SKM-1 treated with dmso at 0.1 percent for 144 hours (cell line): ENCODE measurements around the gene ZNF624.
"Not testable (repeated sequence)": the region's sequence is repeated elsewhere in the genome, so short reads cannot be mapped to it uniquely, and the experiment has no call there.

Source experiments
- DNase-seq: peaks from one replicate; lab custom pipeline; 2025; ENCODE audit not compliant: unreplicated experiment; lab: John Stamatoyannopoulos, UW

ZNF624 gene

GRCh38 chr17:16653367-16654041 is at the start of gene ZNF624:
ZNF624 (minus strand) TSS chr17:16653850.
- DNase-seq, result peak; percentile 79

- not testable (repeated sequence) for DNase-seq
Measured at GRCh38 chr17:16697603-16698002, 44.0 kb upstream of the ZNF624 start.

GRCh38 chr17:16690447-16690846 is 36.8 kb upstream of the ZNF624 start:
- not testable (repeated sequence) for DNase-seq

GRCh38 chr17:16689731-16690281 is 36.2 kb upstream of the ZNF624 start, which contains the start of gene CCDC144A:
CCDC144A (plus strand) TSS chr17:16690241; CDS start chr17:16690401, 160 bp downstream.
- peak; percentile 22 for DNase-seq

- DNase-seq, result not testable (repeated sequence)
Measured at GRCh38 chr17:16687151-16687550, 33.5 kb upstream of the ZNF624 start.

GRCh38 chr17:16686019-16686418 is 32.4 kb upstream of the ZNF624 start:
- DNase-seq, result not testable (repeated sequence)

GRCh38 chr17:16683290-16684138 is 29.9 kb upstream of the ZNF624 start:
- DNase-seq, result not testable (repeated sequence)

- DNase-seq, result no peak
Measured at GRCh38 chr17:16676676-16677268, 23.1 kb upstream of the ZNF624 start.

- DNase-seq, result not testable (repeated sequence)
Measured at GRCh38 chr17:16666907-16667636, 13.4 kb upstream of the ZNF624 start.

- not testable (repeated sequence) for DNase-seq
Measured at GRCh38 chr17:16666553-16666906, 12.9 kb upstream of the ZNF624 start.

- DNase-seq, result no peak
Measured at GRCh38 chr17:16662936-16663335, 9.3 kb upstream of the ZNF624 start.

- DNase-seq, result no peak
Measured at GRCh38 chr17:16661217-16661616, 7.6 kb upstream of the ZNF624 start.

GRCh38 chr17:16652847-16653366 is 743 bp downstream of the ZNF624 start:
- DNase-seq, result no peak

- no peak for DNase-seq
Measured at GRCh38 chr17:16652252-16652651, 1.4 kb downstream of the ZNF624 start.

- no peak for DNase-seq
Measured at GRCh38 chr17:16649585-16649984, 4.1 kb downstream of the ZNF624 start.

GRCh38 chr17:16639438-16639837 is 14.2 kb downstream of the ZNF624 start:
- DNase-seq, result no peak

GRCh38 chr17:16623282-16623681 is 30.4 kb downstream of the ZNF624 start:
- DNase-seq, result no peak

- no peak for DNase-seq
Measured at GRCh38 chr17:16622540-16623277, 30.9 kb downstream of the ZNF624 start.

GRCh38 chr17:16617481-16618060 is 36.1 kb downstream of the ZNF624 start:
- DNase-seq, result no peak
